ENCODE data around the gene TMEM14A.
"Not testable (repeated sequence)": the region's sequence is repeated elsewhere in the genome, so short reads cannot be mapped to it uniquely, and the experiment has no call there.

TMEM14A gene

DNA sequence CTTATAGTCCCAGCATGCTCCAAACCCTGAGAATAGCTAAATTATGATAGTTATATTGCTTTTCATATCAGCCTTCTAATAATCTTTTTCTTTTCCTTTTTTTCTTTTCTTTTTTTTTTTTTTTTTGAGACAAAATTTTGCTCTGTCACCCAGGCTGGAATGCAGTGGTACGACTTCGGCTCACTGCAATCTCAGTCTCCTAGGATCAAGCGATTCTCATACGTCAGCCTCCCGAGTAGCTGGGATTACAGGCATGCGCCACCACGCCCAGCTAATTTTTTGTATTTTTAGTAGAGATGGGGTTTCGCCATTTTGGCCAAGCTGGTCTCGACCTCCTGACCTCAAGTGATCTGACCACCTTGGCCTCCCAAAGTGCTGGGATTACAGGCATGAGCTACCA lies 43.8 kb downstream of the TMEM14A start:
- H3K36me3 ChIP-seq (ENCODE audit: control insufficient read depth, insufficient read depth, low read length); H3K4me3 ChIP-seq (ENCODE audit: insufficient read depth, low read depth, low read length); H3K9me3 ChIP-seq (ENCODE audit: control insufficient read depth, low read length); H3K27ac ChIP-seq (ENCODE audit: insufficient read depth, low read depth, low read length, poor library complexity, severe bottlenecking); H3K27me3 ChIP-seq (ENCODE audit: control insufficient read depth, insufficient read depth, low read length, poor library complexity, severe bottlenecking); H3K4me1 ChIP-seq (ENCODE audit: control insufficient read depth, insufficient read depth, low read length): not testable (repeated sequence)
- 92 to 97% methylated on average over 9 of the region's 9 CpGs for WGBS, 2 experiments

DNA sequence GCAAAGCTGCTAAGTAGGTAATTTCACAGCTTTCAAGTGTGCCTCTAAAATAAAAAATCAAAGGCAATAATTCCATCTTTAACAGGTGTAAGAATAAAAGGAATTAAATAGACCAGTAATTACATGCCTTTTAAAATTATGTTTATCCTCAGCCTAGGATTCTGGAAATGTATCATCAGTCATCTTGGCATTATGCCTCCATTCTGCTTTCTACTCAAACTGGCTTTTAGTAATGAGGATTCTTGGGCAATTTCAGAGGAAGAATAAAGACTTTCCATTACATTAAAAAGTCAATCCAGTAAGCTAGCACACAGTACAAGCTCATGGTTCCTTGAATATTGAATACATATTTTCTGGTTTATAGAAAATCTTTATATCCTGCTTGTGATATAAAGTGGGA lies 47.6 kb downstream of the TMEM14A start:
- no peak overlapping the region for H3K4me3 ChIP-seq (ENCODE audit: insufficient read depth, low read depth, low read length)
- H3K4me1 ChIP-seq (ENCODE audit: control insufficient read depth, insufficient read depth, low read length): no peaks in the 10 kb centered on the region
- H3K9me3 ChIP-seq (ENCODE audit: control insufficient read depth, low read length): no peaks in the 10 kb centered on the region
- no peaks in the 10 kb centered on the region for H3K36me3 ChIP-seq (ENCODE audit: control insufficient read depth, insufficient read depth, low read length)
- no peak overlapping the region for H3K27ac ChIP-seq (ENCODE audit: insufficient read depth, low read depth, low read length, poor library complexity, severe bottlenecking)
- no peaks in the 10 kb centered on the region for H3K27me3 ChIP-seq (ENCODE audit: control insufficient read depth, insufficient read depth, low read length, poor library complexity, severe bottlenecking)

DNA sequence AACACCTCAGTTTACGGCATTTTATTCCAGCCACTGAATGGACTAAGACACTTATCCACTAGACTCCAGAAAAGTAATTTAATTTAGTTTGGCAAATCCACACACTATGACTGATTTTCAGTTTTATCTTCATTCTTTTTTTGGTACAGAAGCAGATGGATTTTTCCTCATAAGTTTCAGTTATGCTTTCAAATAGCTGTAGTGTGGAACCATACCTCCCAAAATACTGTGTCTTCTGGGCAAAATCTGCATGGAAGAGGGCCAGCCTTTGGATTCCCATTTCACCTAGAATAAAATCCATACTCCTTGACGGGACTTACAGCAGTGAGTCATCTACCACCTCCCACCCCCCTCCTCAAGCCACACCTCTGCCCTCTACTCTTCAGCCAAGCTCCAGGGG lies 49.4 kb downstream of the TMEM14A start:
- Histone ChIP-seq H3K4me3 (ENCODE audit: insufficient read depth, low read depth, low read length) (no peak overlapping the region), H3K27ac (ENCODE audit: insufficient read depth, low read depth, low read length, poor library complexity, severe bottlenecking) (no peak overlapping the region), H3K4me1 (ENCODE audit: control insufficient read depth, insufficient read depth, low read length) (no peaks in the 10 kb centered on the region), H3K9me3 (ENCODE audit: control insufficient read depth, low read length) (no peaks in the 10 kb centered on the region), H3K36me3 (ENCODE audit: control insufficient read depth, insufficient read depth, low read length) (no peaks in the 10 kb centered on the region), H3K27me3 (ENCODE audit: control insufficient read depth, insufficient read depth, low read length, poor library complexity, severe bottlenecking) (no peaks in the 10 kb centered on the region)
- WGBS, 2 experiments: 89 to 91% methylated on average over 2 of the region's 2 CpGs

GRCh38 chr6:52724042-52724405 lies 53.1 kb downstream of the TMEM14A start:
- no peaks in the 10 kb centered on the region for H3K36me3 ChIP-seq (ENCODE audit: control insufficient read depth, insufficient read depth, low read length)
- H3K9me3 ChIP-seq (ENCODE audit: control insufficient read depth, low read length): no peaks in the 10 kb centered on the region
- peaks cover 3% of the 10 kb centered on the region for H3K4me1 ChIP-seq (ENCODE audit: control insufficient read depth, insufficient read depth, low read length)
- H3K27ac ChIP-seq (ENCODE audit: insufficient read depth, low read depth, low read length, poor library complexity, severe bottlenecking): no peak overlapping the region
- H3K4me3 ChIP-seq (ENCODE audit: insufficient read depth, low read depth, low read length): no peak overlapping the region
- H3K27me3 ChIP-seq (ENCODE audit: control insufficient read depth, insufficient read depth, low read length, poor library complexity, severe bottlenecking): no peaks in the 10 kb centered on the region
- WGBS, 2 experiments: 83 to 88% methylated on average over 2 of the region's 2 CpGs

DNA sequence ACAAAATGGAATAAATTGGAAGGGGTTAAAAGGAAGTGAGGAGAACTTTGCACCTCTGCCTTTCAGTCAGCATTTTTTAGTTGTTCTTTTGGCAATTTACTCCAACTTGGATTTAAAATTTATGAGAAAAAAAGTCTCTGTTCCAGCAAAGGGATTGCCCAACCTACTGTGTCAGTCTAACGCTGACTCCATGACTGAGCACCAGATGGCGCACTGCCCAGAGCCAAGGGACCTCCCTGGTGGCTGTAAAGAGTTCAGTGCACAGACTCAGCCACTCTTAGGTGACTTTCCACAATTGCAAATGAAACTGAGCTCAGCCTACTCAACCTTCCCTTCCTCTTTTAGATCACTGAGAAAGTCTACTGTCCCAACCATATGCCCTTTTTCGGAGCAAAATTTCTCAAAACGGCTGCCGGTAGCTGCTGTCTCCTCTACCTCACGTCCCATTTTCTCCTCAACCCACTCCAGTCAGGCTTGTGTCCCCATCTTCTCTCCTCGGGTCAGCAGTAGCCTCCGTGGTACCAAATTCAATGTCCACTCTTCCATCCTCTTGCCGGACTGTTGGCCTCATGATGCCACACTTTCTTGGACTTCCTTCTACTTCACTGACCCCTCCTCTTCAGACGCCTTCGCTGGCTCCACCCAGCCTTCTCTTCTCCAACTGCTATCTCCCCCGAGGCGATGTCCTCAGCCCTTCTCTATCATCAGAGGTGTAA lies 53.7 kb downstream of the TMEM14A start:
- WGBS, 2 experiments: 80 to 81% methylated on average over 13 of the region's 13 CpGs
- Histone ChIP-seq H3K36me3 (ENCODE audit: control insufficient read depth, insufficient read depth, low read length) (no peaks in the 10 kb centered on the region), H3K9me3 (ENCODE audit: control insufficient read depth, low read length) (no peaks in the 10 kb centered on the region), H3K4me3 (ENCODE audit: insufficient read depth, low read depth, low read length) (no peak overlapping the region), H3K27ac (ENCODE audit: insufficient read depth, low read depth, low read length, poor library complexity, severe bottlenecking) (no peak overlapping the region), H3K27me3 (ENCODE audit: control insufficient read depth, insufficient read depth, low read length, poor library complexity, severe bottlenecking) (no peaks in the 10 kb centered on the region), H3K4me1 (ENCODE audit: control insufficient read depth, insufficient read depth, low read length) (peaks cover 3% of the 10 kb centered on the region)

DNA sequence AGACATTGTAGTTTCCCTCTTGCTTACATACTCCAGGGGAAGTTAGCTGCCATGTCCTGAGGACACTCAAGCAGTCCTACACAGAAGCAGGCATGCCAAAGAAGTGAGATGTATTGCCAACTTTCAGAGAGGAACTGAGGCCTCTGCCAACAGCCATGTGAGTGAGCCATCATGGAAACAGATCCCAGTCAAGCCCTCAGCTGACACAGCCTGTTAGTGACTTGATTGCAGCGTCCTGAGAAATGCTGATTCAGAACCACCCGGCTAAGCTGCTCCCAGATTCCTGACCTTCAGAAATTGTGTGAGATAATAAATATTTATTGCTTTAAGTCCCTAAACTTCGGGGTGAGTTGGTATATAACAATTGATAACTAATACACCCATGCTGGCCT lies 54.2 kb downstream of the TMEM14A start:
- peaks cover 3% of the 10 kb centered on the region for H3K4me1 ChIP-seq (ENCODE audit: control insufficient read depth, insufficient read depth, low read length)
- no peak overlapping the region for H3K27ac ChIP-seq (ENCODE audit: insufficient read depth, low read depth, low read length, poor library complexity, severe bottlenecking)
- H3K4me3 ChIP-seq (ENCODE audit: insufficient read depth, low read depth, low read length): no peak overlapping the region
- 85 to 100% methylated on average over 2 to 3 of the region's 3 CpGs for WGBS, 2 experiments
- no peaks in the 10 kb centered on the region for H3K36me3 ChIP-seq (ENCODE audit: control insufficient read depth, insufficient read depth, low read length)
- no peaks in the 10 kb centered on the region for H3K9me3 ChIP-seq (ENCODE audit: control insufficient read depth, low read length)
- H3K27me3 ChIP-seq (ENCODE audit: control insufficient read depth, insufficient read depth, low read length, poor library complexity, severe bottlenecking): no peaks in the 10 kb centered on the region

DNA sequence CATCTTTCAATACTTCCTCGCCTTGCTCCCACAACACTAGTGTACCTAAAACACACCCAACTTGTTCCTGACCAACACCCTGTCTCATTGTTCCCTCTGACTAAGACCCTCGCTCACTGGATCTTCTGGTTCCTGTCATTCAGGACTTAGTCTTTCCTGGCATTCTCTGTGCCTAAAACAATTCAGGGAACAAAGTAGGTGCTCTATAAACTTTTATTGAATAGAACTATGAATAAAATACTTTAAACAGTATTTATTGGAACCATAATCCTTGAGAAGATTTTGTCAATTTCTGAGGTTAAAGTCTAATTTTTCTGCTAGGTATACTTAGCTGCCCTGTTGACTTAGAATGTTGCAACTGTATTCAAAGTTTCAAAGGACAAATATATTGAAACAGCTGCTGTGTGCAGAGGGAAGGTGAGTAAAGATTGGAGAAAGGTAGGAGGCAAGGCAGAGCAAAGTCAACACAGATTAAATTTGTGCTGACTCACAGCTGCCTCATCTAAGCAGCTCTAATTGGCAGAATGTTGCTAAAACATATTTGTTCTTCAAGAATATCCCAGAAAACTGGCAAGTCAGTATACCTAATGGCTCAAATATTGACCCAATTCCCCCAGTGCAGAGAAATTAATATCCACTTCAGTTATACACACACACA lies 54.8 kb downstream of the TMEM14A start:
- no peak overlapping the region for H3K27ac ChIP-seq (ENCODE audit: insufficient read depth, low read depth, low read length, poor library complexity, severe bottlenecking)
- no peaks in the 10 kb centered on the region for H3K27me3 ChIP-seq (ENCODE audit: control insufficient read depth, insufficient read depth, low read length, poor library complexity, severe bottlenecking)
- no peaks in the 10 kb centered on the region for H3K9me3 ChIP-seq (ENCODE audit: control insufficient read depth, low read length)
- H3K4me3 ChIP-seq (ENCODE audit: insufficient read depth, low read depth, low read length): no peak overlapping the region
- H3K36me3 ChIP-seq (ENCODE audit: control insufficient read depth, insufficient read depth, low read length): no peaks in the 10 kb centered on the region
- H3K4me1 ChIP-seq (ENCODE audit: control insufficient read depth, insufficient read depth, low read length): peaks cover 3% of the 10 kb centered on the region
- 88 to 99% methylated on average over 2 of the region's 2 CpGs for whole genome bisulfite sequencing, 2 experiments

DNA sequence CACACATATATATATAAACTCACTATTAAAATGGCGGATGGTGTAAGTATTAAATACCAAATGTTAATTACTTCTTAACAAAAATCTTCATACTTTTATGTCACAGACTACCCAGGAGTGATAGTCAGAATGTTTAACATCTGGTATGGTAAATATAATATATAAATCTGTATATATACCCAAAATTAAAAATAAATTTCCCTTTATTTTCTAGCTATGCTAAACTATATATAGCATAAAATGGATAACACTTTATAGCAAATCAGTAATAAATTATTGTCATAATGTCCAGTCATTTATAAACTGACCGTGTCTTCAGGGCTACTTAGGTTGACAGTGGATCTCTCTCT lies 55.3 kb downstream of the TMEM14A start:
- Histone ChIP-seq H3K36me3 (ENCODE audit: control insufficient read depth, insufficient read depth, low read length) (no peaks in the 10 kb centered on the region), H3K9me3 (ENCODE audit: control insufficient read depth, low read length) (no peaks in the 10 kb centered on the region), H3K27me3 (ENCODE audit: control insufficient read depth, insufficient read depth, low read length, poor library complexity, severe bottlenecking) (no peaks in the 10 kb centered on the region), H3K27ac (ENCODE audit: insufficient read depth, low read depth, low read length, poor library complexity, severe bottlenecking) (no peak overlapping the region), H3K4me1 (ENCODE audit: control insufficient read depth, insufficient read depth, low read length) (peaks cover 3% of the 10 kb centered on the region), H3K4me3 (ENCODE audit: insufficient read depth, low read depth, low read length) (no peak overlapping the region)
- 95 to 96% methylated on average over 1 of the region's 2 CpGs for WGBS, 2 experiments

- WGBS, 2 experiments: 87 to 88% methylated on average over 15 of the region's 15 CpGs
- H3K9me3 ChIP-seq (ENCODE audit: control insufficient read depth, low read length): no peaks in the 10 kb centered on the region
Measured at GRCh38 chr6:52726741-52727535, 56.0 kb downstream of the TMEM14A start.

DNA sequence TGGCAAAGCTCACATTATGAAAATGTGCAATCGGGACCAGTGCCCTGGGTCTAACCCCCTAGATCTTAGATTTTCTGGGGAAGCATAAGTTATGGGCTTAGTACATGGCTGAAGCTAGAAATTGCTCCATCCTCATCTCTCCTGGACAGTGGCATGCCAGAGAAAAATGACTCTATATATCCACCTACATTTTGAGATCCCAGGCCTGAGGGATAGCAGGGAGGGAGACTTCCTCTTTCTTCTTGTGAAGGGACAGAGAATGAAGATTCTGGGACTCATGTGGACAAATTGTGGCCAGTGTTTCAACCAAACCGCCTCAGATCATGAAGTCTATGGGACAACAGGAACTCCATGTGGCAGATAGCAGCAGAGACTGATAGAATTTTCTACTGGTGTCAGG lies 57.0 kb downstream of the TMEM14A start:
- Histone ChIP-seq H3K9me3 (ENCODE audit: control insufficient read depth, low read length) (no peaks in the 10 kb centered on the region), H3K4me1 (ENCODE audit: control insufficient read depth, insufficient read depth, low read length) (peaks cover 3% of the 10 kb centered on the region), H3K4me3 (ENCODE audit: insufficient read depth, low read depth, low read length) (no peak overlapping the region), H3K36me3 (ENCODE audit: control insufficient read depth, insufficient read depth, low read length) (no peaks in the 10 kb centered on the region), H3K27ac (ENCODE audit: insufficient read depth, low read depth, low read length, poor library complexity, severe bottlenecking) (no peak overlapping the region), H3K27me3 (ENCODE audit: control insufficient read depth, insufficient read depth, low read length, poor library complexity, severe bottlenecking) (no peaks in the 10 kb centered on the region)
- WGBS, 2 experiments: 93 to 96% methylated on average over 2 of the region's 2 CpGs

More at GRCh38 chr6:52726741-52727535, 56.0 kb downstream of the TMEM14A start:
- Histone ChIP-seq H3K4me1 (ENCODE audit: control insufficient read depth, insufficient read depth, low read length) (peaks cover 3% of the 10 kb centered on the region), H3K27ac (ENCODE audit: insufficient read depth, low read depth, low read length, poor library complexity, severe bottlenecking) (no peak overlapping the region), H3K36me3 (ENCODE audit: control insufficient read depth, insufficient read depth, low read length) (no peaks in the 10 kb centered on the region), H3K4me3 (ENCODE audit: insufficient read depth, low read depth, low read length) (no peak overlapping the region), H3K27me3 (ENCODE audit: control insufficient read depth, insufficient read depth, low read length, poor library complexity, severe bottlenecking) (no peaks in the 10 kb centered on the region)
